ENCODE results near the gene SLC35D2. TPM values are rescaled to one million over a fixed set of nuclear protein-coding genes. Genes with fewer than 3 reads are reported as not detected.
"Not testable (repeated sequence)": the region's sequence is repeated elsewhere in the genome, so short reads cannot be mapped to it uniquely, and the experiment has no call there.

SLC35D2 gene
- total RNA-seq, 3 donors from 2014 or later (not counting 1 experiment from before 2014, with no cell fraction given), result 13.4 to 18.9 (median 17.3) TPM

GRCh38 chr9:96360976-96361375, 22.5 kb downstream of the SLC35D2 start:
- no peak overlapping the region for H3K4me3 Mint-ChIP-seq
- DNase-seq (no peak), ATAC-seq (no peak)
- peaks cover 7% of the 10 kb centered on the region for H3K36me3 Mint-ChIP-seq
- peaks cover 16% of the 10 kb centered on the region for H3K36me3 ChIP-seq (ENCODE audit: control insufficient read depth, insufficient read depth, low read length)
- H3K9me3 Mint-ChIP-seq, result no peaks in the 10 kb centered on the region
- TF ChIP-seq CTCF (IDR thresholded peaks at IDR 0.05), result no peak
- no peaks in the 10 kb centered on the region for H3K27me3 ChIP-seq (ENCODE audit: control insufficient read depth, insufficient read depth, low read length)
- no peak overlapping the region for H3K27ac ChIP-seq (ENCODE audit: low read length)
- intact Hi-C loops (cut with micrococcal nuclease), result no loop called here
- no peaks in the 10 kb centered on the region for H3K27me3 Mint-ChIP-seq (ENCODE audit: low read depth in 2 of 2)
- H3K4me3 ChIP-seq (ENCODE audit: low read length), result no peak overlapping the region
- no peaks in the 10 kb centered on the region for H3K4me1 Mint-ChIP-seq
- WGBS (ENCODE audit: insufficient coverage), result 82% methylated on average over 2 of the region's 2 CpGs
- no peaks in the 10 kb centered on the region for H3K4me1 ChIP-seq (ENCODE audit: control insufficient read depth, insufficient read depth, low read length)
- H3K9me3 ChIP-seq (ENCODE audit: control insufficient read depth, insufficient read depth, low read length), result no peaks in the 10 kb centered on the region
- no peak overlapping the region for H3K27ac Mint-ChIP-seq

- ATAC-seq; H3K27ac ChIP-seq (ENCODE audit: low read length); H3K4me3 ChIP-seq (ENCODE audit: low read length); H3K27ac Mint-ChIP-seq; H3K27me3 ChIP-seq (ENCODE audit: control insufficient read depth, insufficient read depth, low read length); intact Hi-C loops (cut with micrococcal nuclease); H3K27me3 Mint-ChIP-seq (ENCODE audit: low read depth in 2 of 2); H3K9me3 Mint-ChIP-seq; DNase-seq; H3K4me1 Mint-ChIP-seq; H3K9me3 ChIP-seq (ENCODE audit: control insufficient read depth, insufficient read depth, low read length); H3K4me1 ChIP-seq (ENCODE audit: control insufficient read depth, insufficient read depth, low read length); H3K36me3 Mint-ChIP-seq; H3K4me3 Mint-ChIP-seq: not testable (repeated sequence)
- peaks cover 18% of the 10 kb centered on the region for H3K36me3 ChIP-seq (ENCODE audit: control insufficient read depth, insufficient read depth, low read length)
- 100% methylated on average over 4 of the region's 6 CpGs for WGBS (ENCODE audit: insufficient coverage)
Observed at GRCh38 chr9:96360523-96360922, 23.0 kb downstream of the SLC35D2 start.

GRCh38 chr9:96350866-96351265, 32.6 kb downstream of the SLC35D2 start:
- H3K36me3 Mint-ChIP-seq, result no peaks in the 10 kb centered on the region
- Histone ChIP-seq H3K4me1 (ENCODE audit: control insufficient read depth, insufficient read depth, low read length) (no peaks in the 10 kb centered on the region), H3K4me3 (ENCODE audit: low read length) (no peak overlapping the region), H3K27ac (ENCODE audit: low read length) (no peak overlapping the region), H3K9me3 (ENCODE audit: control insufficient read depth, insufficient read depth, low read length) (no peaks in the 10 kb centered on the region), H3K27me3 (ENCODE audit: control insufficient read depth, insufficient read depth, low read length) (no peaks in the 10 kb centered on the region), H3K36me3 (ENCODE audit: control insufficient read depth, insufficient read depth, low read length) (peaks cover 1% of the 10 kb centered on the region)
- no peaks in the 10 kb centered on the region for H3K9me3 Mint-ChIP-seq
- no CpG with 5 or more reads among the region's 1 CpG for WGBS (ENCODE audit: insufficient coverage)
- no peaks in the 10 kb centered on the region for H3K4me1 Mint-ChIP-seq
- intact Hi-C loops (cut with micrococcal nuclease), result no loop called here
- no peak overlapping the region for H3K27ac Mint-ChIP-seq
- no peak overlapping the region for H3K4me3 Mint-ChIP-seq
- DNase-seq (no peak), ATAC-seq (no peak)
- no peak for TF ChIP-seq CTCF (IDR thresholded peaks at IDR 0.05)
- H3K27me3 Mint-ChIP-seq (ENCODE audit: low read depth in 2 of 2), result no peaks in the 10 kb centered on the region

- Mint-ChIP-seq H3K27me3 (ENCODE audit: low read depth in 2 of 2) (no peaks in the 10 kb centered on the region), H3K36me3 (no peaks in the 10 kb centered on the region), H3K27ac (no peak overlapping the region), H3K4me3 (no peak overlapping the region), H3K4me1 (no peaks in the 10 kb centered on the region), H3K9me3 (no peaks in the 10 kb centered on the region)
- H3K4me3 ChIP-seq (ENCODE audit: low read length), result no peak overlapping the region
- no peaks in the 10 kb centered on the region for H3K27me3 ChIP-seq (ENCODE audit: control insufficient read depth, insufficient read depth, low read length)
- no peaks in the 10 kb centered on the region for H3K9me3 ChIP-seq (ENCODE audit: control insufficient read depth, insufficient read depth, low read length)
- H3K4me1 ChIP-seq (ENCODE audit: control insufficient read depth, insufficient read depth, low read length), result no peaks in the 10 kb centered on the region
- no peaks in the 10 kb centered on the region for H3K36me3 ChIP-seq (ENCODE audit: control insufficient read depth, insufficient read depth, low read length)
- ATAC-seq, result no peak
- DNase-seq, result no peak
- intact Hi-C loops (cut with micrococcal nuclease), result no loop called here
- H3K27ac ChIP-seq (ENCODE audit: low read length), result no peak overlapping the region
- 93% methylated on average over 5 of the region's 5 CpGs for WGBS (ENCODE audit: insufficient coverage)
- no peak for TF ChIP-seq CTCF (IDR thresholded peaks at IDR 0.05)
Observed at GRCh38 chr9:96348261-96348660, 35.2 kb downstream of the SLC35D2 start.
